ENCODE data around the gene DDX23.
"Not testable (repeated sequence)": the region's sequence is repeated elsewhere in the genome, so short reads cannot be mapped to it uniquely, and the experiment has no call there.

DDX23 gene

DNA sequence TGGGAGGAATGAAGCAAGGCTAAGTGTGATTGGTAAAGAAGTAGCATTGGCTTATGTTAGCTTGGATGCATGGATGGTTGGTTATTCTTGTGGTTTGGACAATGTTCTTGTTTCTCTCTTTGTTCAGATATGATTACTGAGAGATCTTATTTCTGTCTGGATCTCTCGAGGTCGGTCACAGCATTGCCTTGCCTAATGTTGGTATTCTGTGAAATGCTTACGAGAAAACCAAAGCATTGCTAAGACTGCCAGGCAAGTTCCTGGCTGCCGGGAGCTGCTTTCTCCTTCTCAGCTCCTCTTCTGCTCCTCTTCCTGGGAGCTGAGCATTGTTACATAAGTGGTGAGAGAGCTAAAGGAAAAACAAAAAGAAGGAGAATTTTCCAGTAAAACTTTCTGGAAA, 21.1 kb upstream of the DDX23 start:
- H3K36me3 Mint-ChIP-seq (ENCODE audit: low read depth): no peaks in the 10 kb centered on the region
- H3K27ac Mint-ChIP-seq: no peak overlapping the region
- H3K4me3 Mint-ChIP-seq: no peak overlapping the region
- H3K9me3 Mint-ChIP-seq: no peaks in the 10 kb centered on the region
- peaks cover 14% of the 10 kb centered on the region for H3K27me3 Mint-ChIP-seq (ENCODE audit: low read depth)
- H3K4me1 Mint-ChIP-seq (ENCODE audit: low read depth): no peaks in the 10 kb centered on the region

DNA sequence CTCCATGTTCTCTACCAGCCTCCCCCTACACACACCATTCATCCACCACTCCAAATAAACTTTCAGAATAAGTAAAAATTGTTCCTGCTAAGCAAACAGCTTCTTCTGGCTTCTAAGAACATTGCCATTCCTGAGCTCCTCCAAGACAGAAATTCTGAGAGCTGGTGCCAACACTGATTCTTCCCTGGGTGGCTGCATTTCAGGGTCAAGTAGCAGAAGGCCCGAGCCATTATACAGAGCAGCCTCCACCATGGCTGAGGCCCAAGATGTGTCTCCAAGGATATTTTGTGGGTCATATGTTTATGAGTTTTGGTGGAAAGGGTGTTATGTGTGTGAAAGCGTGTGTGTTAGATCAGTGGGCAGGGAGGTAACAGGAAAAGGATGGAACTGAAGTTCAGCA, 17.2 kb upstream of the DDX23 start:
- Mint-ChIP-seq H3K9me3 (no peaks in the 10 kb centered on the region), H3K4me3 (no peak overlapping the region), H3K27ac (no peak overlapping the region), H3K36me3 (ENCODE audit: low read depth) (peaks cover under 1% of the 10 kb centered on the region), H3K27me3 (ENCODE audit: low read depth) (peaks cover 14% of the 10 kb centered on the region), H3K4me1 (ENCODE audit: low read depth) (peaks cover 17% of the 10 kb centered on the region)

DNA sequence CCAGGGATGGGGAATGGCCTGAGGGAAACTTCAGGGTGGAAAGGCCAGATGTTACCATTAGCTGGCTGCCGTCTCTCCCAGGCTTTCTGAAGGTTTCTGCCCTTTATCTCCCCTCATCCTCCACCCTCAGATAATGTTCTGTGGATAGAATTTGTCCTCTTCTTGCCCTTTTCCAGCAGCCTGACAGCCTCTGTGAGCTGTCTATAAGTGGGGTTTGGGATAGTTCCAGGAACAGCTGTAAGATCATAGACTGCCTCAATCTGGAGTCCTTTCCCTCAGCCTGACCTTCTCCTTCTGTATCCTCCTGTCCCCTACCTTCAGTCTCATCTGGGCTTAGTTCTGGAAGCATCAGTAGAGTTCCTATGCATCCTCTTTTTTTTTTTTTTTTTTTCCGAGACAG, 16.5 kb upstream of the DDX23 start:
- H3K27ac Mint-ChIP-seq: no peak overlapping the region
- peaks cover 5% of the 10 kb centered on the region for H3K36me3 Mint-ChIP-seq (ENCODE audit: low read depth)
- peaks cover 23% of the 10 kb centered on the region for H3K4me1 Mint-ChIP-seq (ENCODE audit: low read depth)
- no peaks in the 10 kb centered on the region for H3K9me3 Mint-ChIP-seq
- peaks cover 19% of the 10 kb centered on the region for H3K27me3 Mint-ChIP-seq (ENCODE audit: low read depth)
- H3K4me3 Mint-ChIP-seq: no peak overlapping the region

DNA sequence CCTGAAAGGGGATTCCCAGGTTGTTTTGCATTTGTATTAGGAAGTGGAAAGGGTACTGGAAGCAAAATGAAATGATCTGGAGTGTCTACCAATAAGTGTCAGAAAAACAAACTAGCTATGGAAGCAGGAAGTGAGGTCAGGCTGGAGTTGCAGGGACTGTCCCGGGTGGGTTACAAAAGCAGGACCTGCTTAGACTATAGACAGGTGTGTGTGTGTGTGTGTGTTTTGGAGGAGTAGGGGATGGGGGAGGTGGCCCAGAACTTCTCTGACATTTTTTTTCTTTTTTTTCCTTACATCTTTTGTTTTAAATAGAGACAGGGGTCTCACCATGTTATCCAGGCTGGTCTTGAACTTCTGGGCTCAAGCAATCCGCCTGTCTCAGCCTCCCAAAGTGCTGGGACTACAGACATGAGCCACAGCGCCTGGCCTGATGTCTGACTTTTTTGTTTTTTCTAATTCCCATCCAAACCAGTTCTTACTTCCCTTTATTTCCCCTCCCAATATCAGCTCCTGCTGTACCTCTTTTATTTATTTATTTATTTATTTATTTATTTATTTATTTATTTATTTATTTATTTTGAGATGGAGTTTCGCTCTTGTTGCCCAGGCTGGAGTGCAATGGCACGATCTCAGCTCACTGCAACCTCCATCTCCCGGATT, 14.2 kb upstream of the DDX23 start:
- H3K27me3 Mint-ChIP-seq (ENCODE audit: low read depth): peaks cover 10% of the 10 kb centered on the region
- peaks cover 23% of the 10 kb centered on the region for H3K4me1 Mint-ChIP-seq (ENCODE audit: low read depth)
- H3K36me3 Mint-ChIP-seq (ENCODE audit: low read depth): peaks cover 12% of the 10 kb centered on the region
- H3K27ac Mint-ChIP-seq: peak overlapping the region; percentile 85
- H3K4me3 Mint-ChIP-seq: peak overlapping the region; percentile 94
- no peaks in the 10 kb centered on the region for H3K9me3 Mint-ChIP-seq

DNA sequence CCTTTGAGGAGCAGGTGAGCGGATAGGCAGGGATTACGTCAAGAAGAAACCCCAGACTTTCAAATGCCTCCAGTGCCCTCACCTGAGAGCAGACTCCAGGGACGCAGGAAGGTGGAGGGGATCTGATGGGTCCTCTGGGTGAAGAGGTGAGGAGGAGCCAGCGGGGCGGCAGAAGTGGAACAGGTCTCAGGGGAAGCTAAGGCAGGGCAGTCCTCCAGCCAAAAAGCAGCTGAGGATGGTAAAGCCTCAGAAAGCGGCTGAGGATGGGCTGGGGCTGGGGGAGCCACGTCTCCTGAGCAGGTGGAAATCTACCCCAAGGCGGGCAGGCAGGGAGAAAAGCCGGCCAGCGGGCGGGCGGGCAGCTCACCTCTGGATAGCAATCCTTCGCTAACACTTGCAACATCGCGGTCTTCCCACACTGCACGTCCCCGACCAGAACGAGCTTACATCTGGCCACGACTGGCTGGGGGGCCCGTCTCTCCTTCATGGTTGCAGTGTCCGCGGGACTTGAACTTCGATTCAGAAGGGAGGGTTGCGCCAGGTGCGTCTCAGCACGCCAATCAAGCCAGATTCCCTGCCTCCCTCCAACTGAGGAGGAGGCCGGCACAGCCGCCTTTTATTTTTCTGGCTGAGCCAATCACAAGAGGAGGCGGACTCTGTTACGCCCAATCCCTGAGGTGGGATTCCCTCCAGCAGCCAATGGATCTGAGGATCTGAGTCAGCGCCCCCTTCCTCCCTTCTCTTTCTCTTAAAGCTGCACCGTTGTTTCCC, 13.5 kb upstream of the DDX23 start, which contains the start of gene RND1:
Gene RND1, minus strand, starts transcription at position 590 of the 771 bp plus-strand sequence. Its CDS starts 103 bp downstream, at position 487.
- Mint-ChIP-seq H3K4me3 (peak within 1 kb of the TSS; percentile 94), H3K27me3 (ENCODE audit: low read depth) (peaks cover 10% of the 10 kb centered on the region), H3K4me1 (ENCODE audit: low read depth) (peaks cover 23% of the 10 kb centered on the region), H3K27ac (peak within 1 kb of the TSS; percentile 85), H3K36me3 (ENCODE audit: low read depth) (peaks cover 17% of the 10 kb centered on the region), H3K9me3 (no peaks in the 10 kb centered on the region)

DNA sequence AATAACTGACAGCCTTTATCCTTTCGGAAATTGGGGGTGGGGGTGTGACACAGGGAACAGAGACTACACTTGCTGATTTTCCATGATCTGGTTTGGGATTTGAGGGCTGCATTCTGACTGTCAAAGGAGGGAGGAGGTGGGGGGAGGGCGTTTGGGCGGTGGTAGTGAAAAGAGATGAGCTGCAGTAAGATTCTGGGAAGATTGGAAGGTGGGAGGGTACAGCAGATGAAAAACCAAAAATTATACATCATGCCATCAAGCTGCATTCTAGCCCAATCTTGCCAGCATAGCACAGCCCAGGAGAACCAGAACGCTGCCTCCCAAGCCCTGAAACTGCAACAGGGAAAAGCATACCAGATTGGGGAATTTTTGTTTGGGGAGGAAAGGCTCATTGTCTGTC, 11.3 kb upstream of the DDX23 start:
- no peak overlapping the region for H3K27ac Mint-ChIP-seq
- H3K4me1 Mint-ChIP-seq (ENCODE audit: low read depth): peaks cover 23% of the 10 kb centered on the region
- no peak overlapping the region for H3K4me3 Mint-ChIP-seq

DNA sequence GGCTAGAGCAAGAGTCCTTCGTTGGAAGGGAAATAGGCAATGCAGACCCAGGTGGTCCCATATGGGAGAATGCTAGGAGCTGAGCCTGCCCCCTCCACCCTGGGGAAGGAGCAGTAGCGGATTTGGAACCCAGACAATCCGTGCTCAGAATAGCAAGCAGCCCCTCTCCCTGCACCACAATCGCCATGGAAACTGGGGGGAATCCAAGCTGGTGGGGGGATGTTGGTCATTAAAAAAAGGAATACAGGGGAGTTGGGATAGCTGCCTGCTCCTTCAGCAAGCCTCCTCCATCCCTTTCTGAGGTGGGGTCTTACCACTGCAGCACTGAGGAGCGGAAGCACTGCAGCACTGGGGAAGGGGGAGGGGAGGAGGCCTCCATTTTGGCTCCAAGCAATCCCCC, 10.8 kb upstream of the DDX23 start:
- Mint-ChIP-seq H3K9me3 (no peaks in the 10 kb centered on the region), H3K4me1 (ENCODE audit: low read depth) (peaks cover 23% of the 10 kb centered on the region), H3K36me3 (ENCODE audit: low read depth) (peaks cover 19% of the 10 kb centered on the region), H3K4me3 (no peak overlapping the region), H3K27me3 (ENCODE audit: low read depth) (peaks cover 10% of the 10 kb centered on the region), H3K27ac (no peak overlapping the region)

More for the DNA sequence above, 11.3 kb upstream of the DDX23 start:
- Mint-ChIP-seq H3K36me3 (ENCODE audit: low read depth) (peaks cover 18% of the 10 kb centered on the region), H3K27me3 (ENCODE audit: low read depth) (peaks cover 10% of the 10 kb centered on the region), H3K9me3 (no peaks in the 10 kb centered on the region)

DNA sequence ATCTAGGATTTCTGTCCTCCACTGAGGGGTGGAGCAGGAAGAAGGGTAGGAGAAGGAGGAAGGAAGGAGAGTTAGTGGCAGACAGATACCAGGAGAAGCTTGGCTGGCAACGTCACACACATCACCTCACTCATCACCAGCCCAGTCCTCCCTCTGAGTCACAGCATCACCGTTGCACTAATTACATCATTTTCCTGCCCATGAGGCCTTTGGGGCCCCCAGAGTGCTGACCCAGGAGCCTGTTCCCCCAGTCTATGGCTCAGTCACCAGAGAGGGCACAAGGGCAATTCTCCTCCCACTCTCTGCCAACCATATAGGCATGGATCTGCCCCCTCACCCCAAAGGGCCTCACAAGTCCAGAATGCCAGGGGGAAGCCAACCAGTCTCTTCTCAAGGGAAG, 9.1 kb upstream of the DDX23 start:
- no peak overlapping the region for H3K27ac Mint-ChIP-seq

DNA sequence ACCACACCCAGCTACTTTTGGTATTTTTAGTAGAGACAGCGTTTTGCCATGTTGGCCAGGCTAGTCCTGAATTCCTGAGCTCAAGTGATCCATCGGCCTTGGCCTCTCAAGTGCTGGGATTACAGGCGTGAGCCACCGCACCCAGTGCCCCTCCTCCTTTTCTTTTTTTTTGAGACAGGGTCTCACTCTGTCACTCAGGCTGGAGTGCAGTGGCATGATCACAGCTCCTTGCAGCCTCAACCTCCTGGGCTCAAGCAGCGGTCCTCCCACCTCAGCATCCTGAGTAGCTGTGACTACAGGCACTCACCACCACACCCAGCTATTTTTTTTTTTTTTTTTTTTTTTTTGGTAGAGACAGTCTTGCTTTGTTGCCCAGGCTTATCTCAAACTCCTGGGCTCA, 8.3 kb upstream of the DDX23 start:
- H3K9me3 Mint-ChIP-seq, H3K27ac Mint-ChIP-seq, H3K4me3 Mint-ChIP-seq: not testable (repeated sequence)
- H3K36me3 Mint-ChIP-seq (ENCODE audit: low read depth): peaks cover 19% of the 10 kb centered on the region
- H3K4me1 Mint-ChIP-seq (ENCODE audit: low read depth): peaks cover 15% of the 10 kb centered on the region
- peaks cover 10% of the 10 kb centered on the region for H3K27me3 Mint-ChIP-seq (ENCODE audit: low read depth)

More for the DNA sequence above, 9.1 kb upstream of the DDX23 start:
- Mint-ChIP-seq H3K9me3 (no peaks in the 10 kb centered on the region), H3K4me1 (ENCODE audit: low read depth) (peaks cover 21% of the 10 kb centered on the region), H3K4me3 (no peak overlapping the region), H3K36me3 (ENCODE audit: low read depth) (peaks cover 19% of the 10 kb centered on the region), H3K27me3 (ENCODE audit: low read depth) (peaks cover 10% of the 10 kb centered on the region)

DNA sequence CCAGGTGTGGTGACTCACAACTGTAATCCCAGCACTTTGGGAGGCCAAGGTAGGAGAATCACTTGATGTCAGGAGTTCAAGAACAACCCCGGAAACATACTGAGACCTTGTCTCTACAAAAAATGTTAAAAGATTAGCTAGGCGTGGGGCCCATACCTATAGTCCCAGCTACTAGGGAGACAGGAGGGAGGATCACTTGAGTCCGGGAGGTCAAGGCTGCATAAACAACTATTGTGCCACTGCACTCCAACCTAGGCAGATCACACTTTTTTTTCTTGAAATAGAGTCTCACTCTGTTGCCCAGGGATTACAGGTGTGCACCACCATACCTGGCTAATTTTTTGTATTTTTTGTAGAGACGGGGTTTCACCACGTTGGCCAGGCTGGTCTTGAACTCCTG, 7.6 kb upstream of the DDX23 start:
- no peaks in the 10 kb centered on the region for H3K9me3 Mint-ChIP-seq
- H3K4me3 Mint-ChIP-seq: no peak overlapping the region
- H3K27me3 Mint-ChIP-seq (ENCODE audit: low read depth): peaks cover 9% of the 10 kb centered on the region
- no peak overlapping the region for H3K27ac Mint-ChIP-seq
- peaks cover 19% of the 10 kb centered on the region for H3K36me3 Mint-ChIP-seq (ENCODE audit: low read depth)
- peaks cover 9% of the 10 kb centered on the region for H3K4me1 Mint-ChIP-seq (ENCODE audit: low read depth)

DNA sequence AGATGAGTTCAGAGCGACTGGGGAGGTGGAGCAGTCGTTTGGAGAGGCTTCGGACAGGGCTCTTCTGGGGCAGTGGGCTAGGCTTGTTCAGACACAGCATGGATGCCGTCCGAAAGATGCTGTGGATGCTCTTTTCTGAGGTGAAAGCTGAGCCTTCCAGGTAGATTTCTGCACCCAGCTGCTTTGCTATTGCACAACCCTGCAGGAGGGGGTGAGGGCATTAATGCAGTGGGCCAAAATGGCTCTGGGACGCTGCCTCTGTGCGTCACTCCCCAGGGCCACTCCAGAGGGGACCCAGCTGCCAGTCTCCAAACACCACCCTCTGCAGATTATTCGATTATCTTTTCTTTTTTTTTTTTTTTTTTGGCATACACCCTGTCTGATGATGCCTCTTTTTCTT, 6.1 kb upstream of the DDX23 start:
- H3K27ac Mint-ChIP-seq: no peak overlapping the region
- peaks cover 14% of the 10 kb centered on the region for H3K36me3 Mint-ChIP-seq (ENCODE audit: low read depth)
- no peaks in the 10 kb centered on the region for H3K27me3 Mint-ChIP-seq (ENCODE audit: low read depth)
- H3K4me3 Mint-ChIP-seq: no peak overlapping the region
- H3K4me1 Mint-ChIP-seq (ENCODE audit: low read depth): peaks cover 6% of the 10 kb centered on the region
- no peaks in the 10 kb centered on the region for H3K9me3 Mint-ChIP-seq

DNA sequence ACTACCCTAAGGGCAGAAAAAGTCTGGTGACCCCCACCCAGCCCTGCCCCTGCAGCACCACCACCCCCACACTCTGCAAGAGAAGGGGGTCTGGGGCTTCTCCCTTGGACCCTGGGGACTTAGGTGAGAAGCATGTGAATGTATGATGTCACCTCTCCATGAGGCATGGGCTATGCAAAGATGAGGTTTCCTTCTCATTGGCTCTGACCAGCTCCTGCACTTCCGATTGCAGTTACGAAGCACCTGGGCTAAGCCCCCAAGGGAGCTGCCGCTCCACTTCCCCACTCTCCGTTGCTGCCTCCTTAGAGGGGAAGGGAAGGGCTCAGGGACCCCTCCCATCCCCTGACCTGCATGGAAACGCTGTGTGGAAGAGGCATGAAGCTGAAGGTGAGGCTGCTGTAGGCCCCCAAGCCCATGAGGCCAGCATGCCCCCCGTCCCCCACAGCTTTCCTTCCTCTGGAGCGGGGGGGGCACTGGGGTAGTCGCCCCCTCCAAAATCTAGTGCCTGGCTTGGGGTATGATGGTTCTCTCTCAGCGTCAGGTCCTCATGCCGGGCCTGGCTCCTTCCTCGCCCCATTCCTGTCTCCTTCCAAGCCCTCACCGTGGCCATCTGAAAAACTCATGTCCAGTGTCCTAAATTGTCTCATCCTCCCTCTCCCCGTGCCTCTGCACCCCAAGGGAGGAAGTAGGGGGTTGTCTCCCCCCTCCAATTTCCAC, 5.5 kb upstream of the DDX23 start:
- peaks cover 14% of the 10 kb centered on the region for H3K36me3 Mint-ChIP-seq (ENCODE audit: low read depth)

DNA sequence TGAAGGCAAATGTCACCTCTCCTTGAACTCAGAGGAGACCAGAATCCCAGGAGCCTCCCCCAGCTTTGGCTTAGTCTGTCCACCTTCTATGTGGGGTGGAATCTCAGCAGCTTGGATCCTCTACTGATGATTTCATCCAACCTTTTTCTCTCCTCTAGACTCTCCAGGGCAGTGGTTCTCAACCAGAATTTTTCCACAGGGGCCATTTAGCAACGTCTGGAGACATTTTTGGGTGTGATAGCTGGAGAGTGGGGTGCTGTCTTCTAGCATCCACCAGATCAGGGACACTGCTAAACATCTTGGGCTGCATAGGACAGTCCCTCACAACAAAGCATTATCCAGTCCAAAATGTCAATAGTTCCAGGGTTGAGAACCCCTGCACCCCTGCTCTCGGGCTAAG, 4.4 kb upstream of the DDX23 start:
- Mint-ChIP-seq H3K36me3 (ENCODE audit: low read depth) (peaks cover 12% of the 10 kb centered on the region), H3K27ac (no peak overlapping the region), H3K27me3 (ENCODE audit: low read depth) (no peaks in the 10 kb centered on the region), H3K9me3 (no peaks in the 10 kb centered on the region), H3K4me3 (no peak overlapping the region), H3K4me1 (ENCODE audit: low read depth) (peaks cover 12% of the 10 kb centered on the region)

More for the DNA sequence above, 5.5 kb upstream of the DDX23 start:
- Mint-ChIP-seq H3K27ac (no peak overlapping the region), H3K4me1 (ENCODE audit: low read depth) (peaks cover 10% of the 10 kb centered on the region), H3K4me3 (no peak overlapping the region), H3K9me3 (no peaks in the 10 kb centered on the region), H3K27me3 (ENCODE audit: low read depth) (no peaks in the 10 kb centered on the region)

DNA sequence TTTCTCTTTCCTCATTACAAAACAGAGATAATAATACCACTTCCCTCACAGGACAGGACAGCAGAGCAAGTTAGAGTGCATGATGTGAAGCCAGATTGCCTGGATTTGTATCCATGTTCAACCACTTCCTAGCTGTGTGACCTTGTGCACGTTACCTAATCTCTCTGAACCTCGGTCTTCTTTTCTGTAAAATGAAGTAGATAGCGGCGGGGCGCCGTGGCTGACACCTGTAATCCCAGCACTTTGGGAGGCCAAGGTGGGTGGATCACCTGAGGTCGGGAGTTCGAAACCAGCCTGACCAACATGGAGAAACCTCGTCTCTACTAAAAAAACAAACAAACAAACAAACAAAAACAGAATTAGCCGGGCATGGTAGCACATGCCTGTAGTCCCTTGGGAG, 3.0 kb upstream of the DDX23 start:
- H3K36me3 Mint-ChIP-seq (ENCODE audit: low read depth): peaks cover 12% of the 10 kb centered on the region
- peaks cover 26% of the 10 kb centered on the region for H3K4me1 Mint-ChIP-seq (ENCODE audit: low read depth)
- not testable (repeated sequence) for H3K27ac Mint-ChIP-seq; H3K9me3 Mint-ChIP-seq; H3K27me3 Mint-ChIP-seq (ENCODE audit: low read depth); H3K4me3 Mint-ChIP-seq

DNA sequence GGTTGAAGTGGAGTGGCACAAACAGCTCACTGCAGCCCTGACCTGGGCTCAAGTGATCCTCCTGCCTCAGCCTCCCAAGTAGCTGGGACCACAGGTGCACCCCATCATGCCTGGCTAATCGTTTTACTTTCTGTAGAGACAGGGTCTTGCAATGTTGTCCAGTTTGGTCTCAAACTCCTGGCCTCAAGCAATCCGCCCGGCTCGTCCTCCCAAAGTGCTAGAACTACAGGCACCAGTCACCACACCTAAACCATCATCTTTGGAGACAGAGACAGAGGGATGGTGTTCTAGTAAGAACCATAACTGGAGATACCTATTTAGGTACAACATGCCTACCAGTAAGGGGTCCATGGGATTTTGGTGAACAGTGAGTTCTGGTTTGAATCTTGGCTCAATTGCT, 2.5 kb upstream of the DDX23 start:
- Mint-ChIP-seq H3K27ac (no peak overlapping the region), H3K36me3 (ENCODE audit: low read depth) (peaks cover 15% of the 10 kb centered on the region), H3K4me1 (ENCODE audit: low read depth) (peaks cover 29% of the 10 kb centered on the region), H3K4me3 (no peak overlapping the region), H3K27me3 (ENCODE audit: low read depth) (no peaks in the 10 kb centered on the region), H3K9me3 (no peaks in the 10 kb centered on the region)

Data from T-helper 1 cell treated with Interleukin-12 subunit alpha and Interleukin-12 subunit beta and Interleukin-4 antibody, amounts not matched to agents 30 μg/mL and 1 μg/mL, for 36 hours (primary cell).